ENCODE results near the gene PMEPA1.

PMEPA1 gene

GRCh38 chr20:57680934-57681914 lies 28.6 kb downstream of the PMEPA1 start:
- in situ Hi-C loops (cut with MboI; ENCODE audit: low sequenced_read_pairs) = no loop called here

- in situ Hi-C loops (cut with MboI; ENCODE audit: low sequenced_read_pairs) = no loop called here
Measured at GRCh38 chr20:57680131-57680716, 29.6 kb downstream of the PMEPA1 start.

GRCh38 chr20:57679113-57679512 lies 30.7 kb downstream of the PMEPA1 start:
- in situ Hi-C loops (cut with MboI; ENCODE audit: low sequenced_read_pairs) = no loop called here

GRCh38 chr20:57678340-57678739 lies 31.5 kb downstream of the PMEPA1 start:
- in situ Hi-C loops (cut with MboI; ENCODE audit: low sequenced_read_pairs) = no loop called here

- in situ Hi-C loops (cut with MboI; ENCODE audit: low sequenced_read_pairs) = no loop called here
Measured at GRCh38 chr20:57677584-57677982, 32.2 kb downstream of the PMEPA1 start.

GRCh38 chr20:57676589-57677583 lies 32.9 kb downstream of the PMEPA1 start:
- in situ Hi-C loops (cut with MboI; ENCODE audit: low sequenced_read_pairs) = no loop called here

- in situ Hi-C loops (cut with MboI; ENCODE audit: low sequenced_read_pairs) = no loop called here
Measured at GRCh38 chr20:57675773-57676172, 34.0 kb downstream of the PMEPA1 start.

- in situ Hi-C loops (cut with MboI; ENCODE audit: low sequenced_read_pairs) = no loop called here
Measured at GRCh38 chr20:57672953-57673575, 36.8 kb downstream of the PMEPA1 start.

GRCh38 chr20:57672164-57672563 lies 37.7 kb downstream of the PMEPA1 start:
- in situ Hi-C loops (cut with MboI; ENCODE audit: low sequenced_read_pairs) = no loop called here

- in situ Hi-C loops (cut with MboI; ENCODE audit: low sequenced_read_pairs) = no loop called here
Measured at GRCh38 chr20:57671662-57672061, 38.2 kb downstream of the PMEPA1 start.

GRCh38 chr20:57671072-57671391 lies 38.8 kb downstream of the PMEPA1 start:
- in situ Hi-C loops (cut with MboI; ENCODE audit: low sequenced_read_pairs) = no loop called here

- in situ Hi-C loops (cut with MboI; ENCODE audit: low sequenced_read_pairs) = no loop called here
Measured at GRCh38 chr20:57670288-57671071, 39.3 kb downstream of the PMEPA1 start.

- in situ Hi-C loops (cut with MboI; ENCODE audit: low sequenced_read_pairs) = no loop called here
Measured at GRCh38 chr20:57669632-57670031, 40.2 kb downstream of the PMEPA1 start.

GRCh38 chr20:57667924-57668782 lies 41.7 kb downstream of the PMEPA1 start:
- in situ Hi-C loops (cut with MboI; ENCODE audit: low sequenced_read_pairs) = no loop called here

GRCh38 chr20:57667388-57667787 lies 42.4 kb downstream of the PMEPA1 start:
- in situ Hi-C loops (cut with MboI; ENCODE audit: low sequenced_read_pairs) = no loop called here

GRCh38 chr20:57666834-57667157 lies 43.0 kb downstream of the PMEPA1 start:
- in situ Hi-C loops (cut with MboI; ENCODE audit: low sequenced_read_pairs) = no loop called here

- in situ Hi-C loops (cut with MboI; ENCODE audit: low sequenced_read_pairs) = no loop called here
Measured at GRCh38 chr20:57666106-57666833, 43.5 kb downstream of the PMEPA1 start.

- in situ Hi-C loops (cut with MboI; ENCODE audit: low sequenced_read_pairs) = no loop called here
Measured at GRCh38 chr20:57665589-57665971, 44.2 kb downstream of the PMEPA1 start.
